Brain microvascular endothelial cell (primary cell): ENCODE results near the gene C10orf105.

Experiments used
- DNase-seq: peaks from one replicate; pipeline ENCODE4 v3.0.0-alpha.2; 2020
- H3K27ac ChIP-seq: fragments of 250-450 bp; sonication (Bioruptor Pico); 2 replicates; pipeline ENCODE4 v1.5.1; 2020; ENCODE audit warnings: mild to moderate bottlenecking, moderate library complexity
- H3K27me3 ChIP-seq: fragments of 250-450 bp; sonication (Bioruptor Pico); replicated peaks from 2 replicates; pipeline ENCODE4 v1.5.1; 2020; ENCODE audit warnings: mild to moderate bottlenecking
- H3K36me3 ChIP-seq: fragments of 250-450 bp; sonication (Bioruptor Pico); replicated peaks from 2 replicates; pipeline ENCODE4 v1.5.1; 2020; ENCODE audit warnings: mild to moderate bottlenecking
- H3K4me3 ChIP-seq: 2 replicates; pipeline ENCODE4 v1.5.1; 2011; ENCODE audit warnings: low read depth, mild to moderate bottlenecking, control low read depth, low read length, moderate library complexity
- CTCF ChIP-seq: IDR thresholded peaks from 2 replicates; pipeline ENCODE4 v1.5.1; 2011; ENCODE audit warnings: low read depth, mild to moderate bottlenecking, moderate library complexity, low read length, control low read depth, inconsistent platforms; ENCODE audit errors: missing control alignments
- in situ Hi-C: cut with HindIII; loops from 2 replicates; pipeline ENCODE4 v1.10.0; 2017; ENCODE audit warnings: low sequenced_read_pairs, low pct_ligation_motif_present

C10orf105 gene

GRCh38 chr10:71736570-71736952 is 17.0 kb upstream of the C10orf105 start:
- no peaks in the 10 kb centered on the region for H3K36me3 ChIP-seq
- in situ Hi-C loops: no loop called here
- H3K27ac ChIP-seq: no peak overlapping the region
- H3K27me3 ChIP-seq: no peaks in the 10 kb centered on the region
- DNase-seq: no peak
- no peak overlapping the region for H3K4me3 ChIP-seq
- TF ChIP-seq CTCF: no peak

- in situ Hi-C loops: no loop called here
- H3K27ac ChIP-seq: no peak overlapping the region
- no peak for TF ChIP-seq CTCF
- H3K36me3 ChIP-seq: no peaks in the 10 kb centered on the region
- H3K4me3 ChIP-seq: no peak overlapping the region
- no peaks in the 10 kb centered on the region for H3K27me3 ChIP-seq
- DNase-seq: no peak
Measured at GRCh38 chr10:71735709-71736569, 16.4 kb upstream of the C10orf105 start.

GRCh38 chr10:71734797-71735196 is 15.2 kb upstream of the C10orf105 start:
- H3K4me3 ChIP-seq: no peak overlapping the region
- no peak overlapping the region for H3K27ac ChIP-seq
- H3K27me3 ChIP-seq: no peaks in the 10 kb centered on the region
- no peaks in the 10 kb centered on the region for H3K36me3 ChIP-seq
- DNase-seq: no peak
- in situ Hi-C loops: no loop called here
- TF ChIP-seq CTCF: no peak

GRCh38 chr10:71731791-71732190 is 12.2 kb upstream of the C10orf105 start:
- no peak for DNase-seq
- TF ChIP-seq CTCF: no peak
- in situ Hi-C loops: no loop called here
- Histone ChIP-seq H3K4me3 (no peak overlapping the region), H3K36me3 (no peaks in the 10 kb centered on the region), H3K27me3 (no peaks in the 10 kb centered on the region), H3K27ac (no peak overlapping the region)

- in situ Hi-C loops: no loop called here
- TF ChIP-seq CTCF: no peak
- no peak for DNase-seq
- Histone ChIP-seq H3K27ac (no peak overlapping the region), H3K4me3 (no peak overlapping the region), H3K36me3 (no peaks in the 10 kb centered on the region), H3K27me3 (no peaks in the 10 kb centered on the region)
Measured at GRCh38 chr10:71729161-71729636, 9.6 kb upstream of the C10orf105 start.
